Measurements from ENCODE around the gene MAL.

Gene MAL

DNA sequence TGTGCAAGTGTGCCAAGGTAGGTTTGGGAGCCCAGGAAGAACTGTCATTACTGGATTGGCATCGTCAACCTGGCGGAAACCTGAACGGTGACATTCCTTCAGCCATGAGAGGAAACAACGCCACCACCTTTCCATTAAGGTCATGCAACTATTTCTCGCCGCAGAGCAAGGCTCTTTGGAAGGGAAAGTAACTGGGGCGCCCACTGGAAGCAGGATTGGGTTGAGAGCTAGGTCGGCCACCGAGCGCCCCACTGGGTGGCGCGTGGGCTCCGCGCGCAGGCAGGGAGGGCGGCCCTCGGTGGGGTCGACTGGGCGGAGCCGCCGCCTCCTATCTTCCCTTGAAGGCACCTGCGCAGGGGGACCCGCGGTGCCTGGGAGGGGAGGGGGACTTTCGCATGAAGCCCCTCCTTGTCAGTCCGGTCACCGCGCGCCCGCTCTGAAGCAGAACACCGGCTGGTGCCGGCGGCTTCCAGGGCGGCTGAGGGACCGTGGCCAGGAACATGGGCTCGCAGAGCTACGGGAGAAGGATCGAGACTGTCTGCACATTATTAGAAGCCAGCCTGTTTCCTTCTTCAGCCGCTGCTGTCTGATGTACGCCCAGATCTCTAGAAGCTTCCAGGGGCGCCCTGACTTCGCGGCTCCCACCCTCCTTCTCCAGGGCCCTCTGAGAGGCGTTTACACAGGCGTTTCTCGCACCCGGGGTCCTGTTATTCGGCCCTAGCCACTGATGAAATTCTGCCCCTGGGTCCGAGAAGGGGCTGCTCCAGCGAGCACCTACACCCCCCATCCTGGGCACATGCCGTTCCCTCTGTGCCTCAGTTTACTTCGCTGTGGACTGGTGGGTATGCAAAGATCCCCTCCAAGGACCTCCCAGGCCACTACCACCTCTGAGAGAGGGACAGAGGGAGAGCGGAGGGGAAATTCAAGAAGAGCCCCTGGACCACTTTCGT lies 27.3 kb upstream of the MAL start:
- Histone ChIP-seq H3K9me3 (ENCODE audit: control insufficient read depth in 2 of 2, low read length in 2 of 2) (no peaks in the 10 kb centered on the region), H3K27ac (ENCODE audit: low read length) (no peak overlapping the region), H3K9ac (ENCODE audit: low read length in 2 of 2) (no peak overlapping the region), H3K4me1 (ENCODE audit: control insufficient read depth, insufficient read depth, low read length) (peaks cover 8% of the 10 kb centered on the region), H3K36me3 (ENCODE audit: control insufficient read depth in 2 of 2, insufficient read depth in 2 of 2, low read length in 2 of 2) (no peaks in the 10 kb centered on the region), H3K4me3 (ENCODE audit: low read length in 2 of 2) (peak overlapping the region in 1 of 2 donors; percentile 40), H3K27me3 (ENCODE audit: control insufficient read depth in 1 of 2, insufficient read depth in 2 of 2, low read length in 2 of 2) (peaks cover 14 to 21% of the 10 kb centered on the region in 2 donors)

DNA sequence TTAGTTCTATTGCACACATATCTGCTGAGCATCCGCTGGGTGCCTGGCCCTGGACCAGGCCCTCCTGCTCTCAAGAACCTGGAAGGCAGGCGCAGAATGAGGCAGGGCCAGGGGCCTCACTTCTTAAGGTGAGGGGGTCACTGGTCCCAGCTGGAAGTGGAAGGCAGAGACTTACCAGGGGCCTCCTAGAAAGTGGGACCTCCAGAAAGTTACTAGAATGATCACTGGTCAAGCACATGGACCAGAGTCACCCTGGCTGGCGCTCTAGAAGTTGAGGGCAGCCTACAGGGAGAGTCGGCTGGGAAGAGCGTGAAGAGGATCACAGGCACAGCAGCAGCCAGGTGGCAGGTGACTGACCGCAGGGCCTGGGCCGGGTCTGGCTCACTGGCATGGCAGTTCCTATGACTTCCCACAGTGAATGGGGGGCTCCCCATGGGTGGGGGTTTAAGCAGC lies 26.1 kb upstream of the MAL start:
- H3K27ac ChIP-seq (ENCODE audit: low read length), result no peak overlapping the region
- peaks cover 8% of the 10 kb centered on the region for H3K4me1 ChIP-seq (ENCODE audit: control insufficient read depth, insufficient read depth, low read length)
- no peak overlapping the region for H3K4me3 ChIP-seq (ENCODE audit: low read length in 2 of 2)
- H3K36me3 ChIP-seq (ENCODE audit: control insufficient read depth in 2 of 2, insufficient read depth in 2 of 2, low read length in 2 of 2), result no peaks in the 10 kb centered on the region
- no peak overlapping the region for H3K9ac ChIP-seq (ENCODE audit: low read length in 2 of 2)
- H3K27me3 ChIP-seq (ENCODE audit: control insufficient read depth in 1 of 2, insufficient read depth in 2 of 2, low read length in 2 of 2), result peaks cover 14 to 19% of the 10 kb centered on the region in 2 donors
- H3K9me3 ChIP-seq (ENCODE audit: control insufficient read depth in 2 of 2, low read length in 2 of 2), result no peaks in the 10 kb centered on the region

DNA sequence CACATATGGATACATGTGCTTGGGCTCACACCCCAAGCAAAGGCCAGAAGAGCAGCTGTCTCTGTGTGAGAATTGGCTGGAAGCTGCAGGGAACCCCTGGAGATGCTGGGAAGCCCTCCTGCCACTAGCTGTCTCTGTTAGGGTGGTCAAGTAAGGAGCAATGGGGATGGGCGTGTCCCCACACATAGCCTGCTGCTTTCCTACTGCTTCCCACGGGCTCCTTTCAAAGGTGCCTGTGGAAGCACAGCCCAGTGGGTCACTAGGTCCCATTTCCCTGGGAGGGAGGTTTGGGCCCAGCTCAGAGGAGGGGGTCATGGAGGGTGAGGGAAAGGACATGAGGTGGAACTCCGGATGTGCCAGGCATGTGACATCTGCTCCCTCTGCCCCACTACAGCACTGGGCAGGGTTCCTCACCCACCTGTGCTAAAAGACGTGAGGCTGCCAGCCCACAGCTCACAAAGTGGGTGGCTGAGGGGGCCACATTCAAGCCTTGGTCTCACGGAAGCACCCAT lies 24.4 kb upstream of the MAL start:
- H3K27me3 ChIP-seq (ENCODE audit: control insufficient read depth in 1 of 2, insufficient read depth in 2 of 2, low read length in 2 of 2), result peaks cover 14% of the 10 kb centered on the region in 2 donors
- peak overlapping the region; percentile 55 for H3K27ac ChIP-seq (ENCODE audit: low read length)
- no peaks in the 10 kb centered on the region for H3K9me3 ChIP-seq (ENCODE audit: control insufficient read depth in 2 of 2, low read length in 2 of 2)

DNA sequence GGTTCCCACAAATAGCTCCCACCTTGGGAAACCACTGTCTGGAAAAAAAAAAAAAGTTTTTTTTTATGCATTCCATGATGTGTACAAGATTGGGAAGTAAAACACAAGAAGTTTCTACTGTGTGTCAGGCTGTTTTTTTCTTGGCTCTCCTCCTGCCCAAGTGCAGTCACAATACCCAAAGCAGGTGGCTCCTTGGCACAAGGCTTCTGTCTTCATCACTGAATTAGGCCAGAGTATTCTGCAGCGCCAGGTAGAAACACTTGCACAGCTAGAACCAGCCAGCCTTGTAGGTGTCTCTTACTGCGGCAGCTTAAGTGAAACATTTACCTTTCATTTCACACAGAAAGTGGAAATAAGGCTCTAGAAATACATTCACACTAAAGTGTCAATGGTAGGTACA lies 23.8 kb upstream of the MAL start:
- Histone ChIP-seq H3K9ac (ENCODE audit: low read length in 2 of 2) (peak overlapping the region in 1 of 2 donors; percentile 13), H3K27ac (ENCODE audit: low read length) (peak overlapping the region; percentile 55), H3K27me3 (ENCODE audit: control insufficient read depth in 1 of 2, insufficient read depth in 2 of 2, low read length in 2 of 2) (peaks cover 14% of the 10 kb centered on the region in 2 donors), H3K36me3 (ENCODE audit: control insufficient read depth in 2 of 2, insufficient read depth in 2 of 2, low read length in 2 of 2) (no peaks in the 10 kb centered on the region), H3K4me3 (ENCODE audit: low read length in 2 of 2) (no peak overlapping the region), H3K4me1 (ENCODE audit: control insufficient read depth, insufficient read depth, low read length) (peaks cover 10% of the 10 kb centered on the region), H3K9me3 (ENCODE audit: control insufficient read depth in 2 of 2, low read length in 2 of 2) (no peaks in the 10 kb centered on the region)

More for the DNA sequence above, 24.4 kb upstream of the MAL start:
- no peak overlapping the region for H3K4me3 ChIP-seq (ENCODE audit: low read length in 2 of 2)
- H3K9ac ChIP-seq (ENCODE audit: low read length in 2 of 2), result no peak overlapping the region
- no peaks in the 10 kb centered on the region for H3K36me3 ChIP-seq (ENCODE audit: control insufficient read depth in 2 of 2, insufficient read depth in 2 of 2, low read length in 2 of 2)
- peaks cover 10% of the 10 kb centered on the region for H3K4me1 ChIP-seq (ENCODE audit: control insufficient read depth, insufficient read depth, low read length)

DNA sequence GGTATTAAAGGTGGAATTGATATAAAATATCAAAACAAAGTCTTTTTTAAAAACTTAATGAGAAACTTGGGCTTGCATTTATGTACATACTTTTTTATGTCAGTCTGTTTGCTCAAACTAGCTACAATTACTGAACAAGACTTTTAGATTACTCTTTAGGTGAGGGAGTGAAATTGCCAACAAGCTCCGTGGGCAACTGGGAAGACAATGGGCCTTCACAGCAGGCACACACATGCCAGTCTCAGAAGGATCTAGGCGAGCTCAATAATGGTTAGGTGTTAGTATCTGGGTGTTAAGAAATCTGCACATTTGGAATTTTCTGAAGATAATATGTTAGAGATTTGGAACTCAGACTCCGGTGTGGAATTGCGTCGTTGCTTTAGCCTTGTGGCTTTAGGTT lies 23.0 kb upstream of the MAL start:
- Histone ChIP-seq H3K4me3 (ENCODE audit: low read length in 2 of 2) (no peak overlapping the region), H3K4me1 (ENCODE audit: control insufficient read depth, insufficient read depth, low read length) (peaks cover 18% of the 10 kb centered on the region), H3K9me3 (ENCODE audit: control insufficient read depth in 2 of 2, low read length in 2 of 2) (no peaks in the 10 kb centered on the region), H3K27ac (ENCODE audit: low read length) (no peak overlapping the region), H3K9ac (ENCODE audit: low read length in 2 of 2) (no peak overlapping the region), H3K36me3 (ENCODE audit: control insufficient read depth in 2 of 2, insufficient read depth in 2 of 2, low read length in 2 of 2) (no peaks in the 10 kb centered on the region), H3K27me3 (ENCODE audit: control insufficient read depth in 1 of 2, insufficient read depth in 2 of 2, low read length in 2 of 2) (peaks cover 14% of the 10 kb centered on the region in 2 donors)

DNA sequence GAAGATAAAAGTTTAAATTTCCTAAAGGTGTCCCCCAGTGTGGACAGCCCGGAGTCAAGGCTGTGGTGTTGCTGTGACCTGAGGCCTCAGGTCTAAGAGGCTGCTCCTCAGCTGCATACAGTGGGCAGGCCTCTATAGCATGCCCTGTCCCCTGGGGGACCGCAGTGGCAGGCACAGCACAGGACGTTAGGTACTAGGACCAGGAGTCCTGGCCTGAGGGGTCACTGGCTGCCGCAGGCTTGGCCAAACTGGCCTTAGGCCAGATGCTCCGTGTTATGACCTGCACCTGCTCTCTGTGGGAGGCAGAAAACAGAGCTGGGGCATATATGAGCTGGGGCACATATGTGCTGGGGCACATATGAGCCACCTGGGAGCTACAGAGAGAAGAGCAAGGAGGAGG lies 21.2 kb upstream of the MAL start:
- Histone ChIP-seq H3K36me3 (ENCODE audit: control insufficient read depth in 2 of 2, insufficient read depth in 2 of 2, low read length in 2 of 2) (no peaks in the 10 kb centered on the region), H3K9ac (ENCODE audit: low read length in 2 of 2) (no peak overlapping the region), H3K4me3 (ENCODE audit: low read length in 2 of 2) (no peak overlapping the region), H3K27ac (ENCODE audit: low read length) (peak overlapping the region; percentile 41), H3K9me3 (ENCODE audit: control insufficient read depth in 2 of 2, low read length in 2 of 2) (no peaks in the 10 kb centered on the region), H3K4me1 (ENCODE audit: control insufficient read depth, insufficient read depth, low read length) (peaks cover 24% of the 10 kb centered on the region), H3K27me3 (ENCODE audit: control insufficient read depth in 1 of 2, insufficient read depth in 2 of 2, low read length in 2 of 2) (peaks cover 1 to 2% of the 10 kb centered on the region in 2 donors)

DNA sequence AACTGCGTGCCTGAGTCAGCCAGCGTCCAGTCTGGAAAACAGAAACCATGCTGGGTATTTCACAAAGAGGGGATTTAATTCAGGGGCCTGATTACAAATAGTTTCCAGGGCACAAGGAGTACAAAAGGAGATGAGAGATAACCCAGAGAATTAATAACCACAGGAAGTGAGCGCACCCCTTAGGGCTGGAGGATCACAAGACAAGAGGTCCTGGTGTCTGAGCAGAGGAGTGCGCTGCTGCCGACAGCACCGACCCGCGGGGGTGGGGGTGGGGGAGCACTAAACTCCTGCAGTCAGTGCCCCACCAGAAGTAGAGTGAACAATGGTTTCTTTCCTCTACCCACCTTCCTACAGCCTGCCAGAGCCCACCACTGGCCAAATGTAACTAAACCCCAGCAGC lies 20.8 kb upstream of the MAL start:
- Histone ChIP-seq H3K36me3 (ENCODE audit: control insufficient read depth in 2 of 2, insufficient read depth in 2 of 2, low read length in 2 of 2) (no peaks in the 10 kb centered on the region), H3K4me1 (ENCODE audit: control insufficient read depth, insufficient read depth, low read length) (peaks cover 24% of the 10 kb centered on the region), H3K4me3 (ENCODE audit: low read length in 2 of 2) (no peak overlapping the region), H3K9ac (ENCODE audit: low read length in 2 of 2) (no peak overlapping the region), H3K27me3 (ENCODE audit: control insufficient read depth in 1 of 2, insufficient read depth in 2 of 2, low read length in 2 of 2) (peaks cover 0 to 2% of the 10 kb centered on the region in 2 donors), H3K9me3 (ENCODE audit: control insufficient read depth in 2 of 2, low read length in 2 of 2) (no peaks in the 10 kb centered on the region), H3K27ac (ENCODE audit: low read length) (peak overlapping the region; percentile 41)

DNA sequence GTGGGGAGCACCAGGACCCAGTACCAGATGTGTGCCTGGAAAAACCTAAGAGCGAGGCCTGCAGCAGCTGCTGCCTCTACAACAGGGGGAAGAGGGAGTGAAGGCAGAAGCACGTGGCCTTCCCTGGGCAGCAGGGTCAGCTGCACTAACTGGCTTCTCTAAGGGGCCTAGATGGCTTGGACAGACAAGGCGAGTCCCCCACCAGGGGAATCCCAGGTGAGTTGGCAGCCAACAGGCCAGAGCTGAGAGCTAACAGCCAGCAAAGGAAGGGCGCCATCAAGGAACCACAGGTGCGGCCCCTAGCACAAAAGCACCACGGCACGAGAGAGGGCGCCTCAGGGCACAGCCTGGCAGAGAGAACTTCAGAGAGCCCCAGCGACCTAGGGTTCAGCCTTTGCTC lies 19.8 kb upstream of the MAL start:
- Histone ChIP-seq H3K9me3 (ENCODE audit: control insufficient read depth in 2 of 2, low read length in 2 of 2) (no peaks in the 10 kb centered on the region), H3K9ac (ENCODE audit: low read length in 2 of 2) (no peak overlapping the region), H3K4me3 (ENCODE audit: low read length in 2 of 2) (no peak overlapping the region), H3K27me3 (ENCODE audit: control insufficient read depth in 1 of 2, insufficient read depth in 2 of 2, low read length in 2 of 2) (no peaks in the 10 kb centered on the region), H3K27ac (ENCODE audit: low read length) (peak overlapping the region; percentile 97), H3K36me3 (ENCODE audit: control insufficient read depth in 2 of 2, insufficient read depth in 2 of 2, low read length in 2 of 2) (no peaks in the 10 kb centered on the region), H3K4me1 (ENCODE audit: control insufficient read depth, insufficient read depth, low read length) (peaks cover 24% of the 10 kb centered on the region)

DNA sequence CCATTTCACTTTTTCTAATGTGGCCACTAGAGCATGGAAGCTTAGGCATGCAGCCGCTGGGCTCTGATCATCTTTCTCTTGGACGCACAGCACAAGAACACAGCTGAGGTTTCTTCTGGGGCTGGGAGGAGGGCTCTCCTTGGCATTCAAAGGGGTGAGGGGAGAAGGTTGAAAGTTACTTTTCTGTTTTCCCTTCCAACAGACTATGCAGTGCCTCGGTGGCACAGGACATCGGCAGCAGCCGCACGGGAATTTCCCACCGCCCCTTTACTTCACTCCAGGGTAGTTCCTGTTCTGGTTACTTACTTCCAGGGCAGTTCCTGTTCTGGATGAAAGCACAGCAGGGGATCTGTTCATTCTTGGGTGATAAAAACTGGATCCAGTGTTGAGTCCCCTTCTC lies 18.9 kb upstream of the MAL start:
- no peaks in the 10 kb centered on the region for H3K9me3 ChIP-seq (ENCODE audit: control insufficient read depth in 2 of 2, low read length in 2 of 2)
- no peaks in the 10 kb centered on the region for H3K36me3 ChIP-seq (ENCODE audit: control insufficient read depth in 2 of 2, insufficient read depth in 2 of 2, low read length in 2 of 2)
- no peaks in the 10 kb centered on the region for H3K27me3 ChIP-seq (ENCODE audit: control insufficient read depth in 1 of 2, insufficient read depth in 2 of 2, low read length in 2 of 2)
- H3K4me1 ChIP-seq (ENCODE audit: control insufficient read depth, insufficient read depth, low read length), result peaks cover 19% of the 10 kb centered on the region
- H3K9ac ChIP-seq (ENCODE audit: low read length in 2 of 2), result no peak overlapping the region
- H3K4me3 ChIP-seq (ENCODE audit: low read length in 2 of 2), result no peak overlapping the region
- peak overlapping the region; percentile 97 for H3K27ac ChIP-seq (ENCODE audit: low read length)

DNA sequence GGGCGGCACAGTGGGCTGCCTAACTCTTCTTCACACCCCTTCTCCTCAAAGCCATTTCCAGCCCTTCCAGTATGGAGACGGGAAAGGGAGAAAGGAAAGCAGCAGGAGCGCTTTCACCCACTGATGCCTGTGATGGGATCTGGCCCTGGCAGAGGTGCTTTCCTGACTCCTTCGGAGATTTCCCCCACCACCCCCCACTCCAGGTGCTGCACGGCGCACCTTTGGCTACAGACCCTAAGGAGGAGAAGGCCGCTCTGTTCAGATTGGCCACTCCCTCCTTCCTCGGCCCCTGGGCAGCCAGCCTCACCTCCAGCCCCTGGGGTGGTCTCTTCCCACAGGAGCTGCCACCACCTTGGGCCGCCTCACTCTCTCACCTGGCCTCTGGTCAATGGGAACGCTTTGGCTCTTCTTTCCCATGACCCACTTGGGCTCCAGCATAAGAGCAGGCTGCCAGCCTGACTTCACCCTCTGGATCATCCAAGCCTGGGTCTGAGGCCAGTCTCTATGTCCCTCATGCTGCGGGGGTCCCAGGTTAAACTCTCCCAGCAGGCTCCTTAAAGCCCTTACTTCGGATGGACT lies 18.4 kb upstream of the MAL start:
- peak overlapping the region in 1 of 2 donors; percentile 15 for H3K4me3 ChIP-seq (ENCODE audit: low read length in 2 of 2)
- no peaks in the 10 kb centered on the region for H3K36me3 ChIP-seq (ENCODE audit: control insufficient read depth in 2 of 2, insufficient read depth in 2 of 2, low read length in 2 of 2)
- H3K27me3 ChIP-seq (ENCODE audit: control insufficient read depth in 1 of 2, insufficient read depth in 2 of 2, low read length in 2 of 2), result no peaks in the 10 kb centered on the region
- H3K9ac ChIP-seq (ENCODE audit: low read length in 2 of 2), result peak overlapping the region in 1 of 2 donors; percentile 29
- H3K4me1 ChIP-seq (ENCODE audit: control insufficient read depth, insufficient read depth, low read length), result peaks cover 19% of the 10 kb centered on the region
- H3K9me3 ChIP-seq (ENCODE audit: control insufficient read depth in 2 of 2, low read length in 2 of 2), result no peaks in the 10 kb centered on the region
- H3K27ac ChIP-seq (ENCODE audit: low read length), result peak overlapping the region; percentile 97
